Astrocyte of the spinal cord (primary cell): ENCODE measurements around the gene PKDREJ.

Experiments
- DNase-seq: peaks from one replicate; pipeline ENCODE4 v3.0.0; 2011; ENCODE audit warnings: low read depth, low spot score
- H3K4me3 ChIP-seq: 2 replicates; pipeline ENCODE4 v1.5.1; 2011; ENCODE audit warnings: low read depth, mild to moderate bottlenecking, low read length, moderate library complexity
- in situ Hi-C: cut with HindIII; loops from 2 replicates; pipeline ENCODE4 v1.10.0; 2017; ENCODE audit warnings: low sequenced_read_pairs
- TF ChIP-seq, protein P1 (sequence below): IDR thresholded peaks from 2 replicates; pipeline ENCODE4 v1.5.1; 2012; ENCODE audit warnings: low read depth, mild to moderate bottlenecking, low read length, inconsistent platforms

PKDREJ gene

DNA sequence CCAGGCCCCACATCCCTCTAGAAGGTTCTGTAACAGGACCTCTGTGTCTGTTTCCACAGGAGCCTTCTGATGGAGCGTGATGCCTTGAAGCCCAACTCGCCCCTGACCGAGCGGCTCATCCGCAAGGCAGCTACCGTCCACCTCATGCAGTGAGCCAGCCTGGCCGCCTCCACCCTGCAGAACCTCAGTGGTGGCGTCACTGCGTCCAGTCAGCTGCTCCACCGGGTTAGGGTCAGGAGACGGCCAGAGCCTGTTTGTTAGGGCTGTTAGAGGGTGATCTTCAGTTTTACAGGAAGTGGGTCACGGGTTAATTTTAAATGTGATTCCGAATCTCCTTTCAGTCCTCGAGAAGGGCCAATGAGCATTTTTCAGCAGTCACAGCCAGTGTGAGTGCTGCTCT, 29.6 kb upstream of the PKDREJ start:
- in situ Hi-C loops: no loop called here
- no peak for DNase-seq
- TF ChIP-seq, protein P1, sequence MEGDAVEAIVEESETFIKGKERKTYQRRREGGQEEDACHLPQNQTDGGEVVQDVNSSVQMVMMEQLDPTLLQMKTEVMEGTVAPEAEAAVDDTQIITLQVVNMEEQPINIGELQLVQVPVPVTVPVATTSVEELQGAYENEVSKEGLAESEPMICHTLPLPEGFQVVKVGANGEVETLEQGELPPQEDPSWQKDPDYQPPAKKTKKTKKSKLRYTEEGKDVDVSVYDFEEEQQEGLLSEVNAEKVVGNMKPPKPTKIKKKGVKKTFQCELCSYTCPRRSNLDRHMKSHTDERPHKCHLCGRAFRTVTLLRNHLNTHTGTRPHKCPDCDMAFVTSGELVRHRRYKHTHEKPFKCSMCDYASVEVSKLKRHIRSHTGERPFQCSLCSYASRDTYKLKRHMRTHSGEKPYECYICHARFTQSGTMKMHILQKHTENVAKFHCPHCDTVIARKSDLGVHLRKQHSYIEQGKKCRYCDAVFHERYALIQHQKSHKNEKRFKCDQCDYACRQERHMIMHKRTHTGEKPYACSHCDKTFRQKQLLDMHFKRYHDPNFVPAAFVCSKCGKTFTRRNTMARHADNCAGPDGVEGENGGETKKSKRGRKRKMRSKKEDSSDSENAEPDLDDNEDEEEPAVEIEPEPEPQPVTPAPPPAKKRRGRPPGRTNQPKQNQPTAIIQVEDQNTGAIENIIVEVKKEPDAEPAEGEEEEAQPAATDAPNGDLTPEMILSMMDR: no peak
- no peak overlapping the region for H3K4me3 ChIP-seq

DNA sequence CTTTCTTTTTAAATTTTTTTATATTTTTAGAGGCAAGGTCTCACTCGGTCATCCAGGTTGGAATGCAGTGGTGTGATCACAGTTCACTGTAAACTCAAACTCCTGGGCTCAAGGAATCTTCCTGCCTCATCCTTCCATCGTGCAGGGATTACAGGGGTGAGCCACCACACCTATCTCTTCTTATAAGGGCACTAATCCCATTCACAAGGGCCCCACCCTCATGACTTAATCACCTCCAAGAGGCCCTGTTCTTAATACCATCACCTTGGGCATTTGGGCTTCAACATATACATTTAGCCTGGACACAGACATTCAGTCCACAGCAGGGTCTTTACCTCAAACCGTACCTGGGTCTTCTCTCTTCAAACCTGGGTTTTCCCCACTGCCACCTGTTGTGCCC, 29.0 kb upstream of the PKDREJ start:
- H3K4me3 ChIP-seq: no peak overlapping the region
- TF ChIP-seq, protein P1: no peak
- DNase-seq: no peak
- in situ Hi-C loops: no loop called here

DNA sequence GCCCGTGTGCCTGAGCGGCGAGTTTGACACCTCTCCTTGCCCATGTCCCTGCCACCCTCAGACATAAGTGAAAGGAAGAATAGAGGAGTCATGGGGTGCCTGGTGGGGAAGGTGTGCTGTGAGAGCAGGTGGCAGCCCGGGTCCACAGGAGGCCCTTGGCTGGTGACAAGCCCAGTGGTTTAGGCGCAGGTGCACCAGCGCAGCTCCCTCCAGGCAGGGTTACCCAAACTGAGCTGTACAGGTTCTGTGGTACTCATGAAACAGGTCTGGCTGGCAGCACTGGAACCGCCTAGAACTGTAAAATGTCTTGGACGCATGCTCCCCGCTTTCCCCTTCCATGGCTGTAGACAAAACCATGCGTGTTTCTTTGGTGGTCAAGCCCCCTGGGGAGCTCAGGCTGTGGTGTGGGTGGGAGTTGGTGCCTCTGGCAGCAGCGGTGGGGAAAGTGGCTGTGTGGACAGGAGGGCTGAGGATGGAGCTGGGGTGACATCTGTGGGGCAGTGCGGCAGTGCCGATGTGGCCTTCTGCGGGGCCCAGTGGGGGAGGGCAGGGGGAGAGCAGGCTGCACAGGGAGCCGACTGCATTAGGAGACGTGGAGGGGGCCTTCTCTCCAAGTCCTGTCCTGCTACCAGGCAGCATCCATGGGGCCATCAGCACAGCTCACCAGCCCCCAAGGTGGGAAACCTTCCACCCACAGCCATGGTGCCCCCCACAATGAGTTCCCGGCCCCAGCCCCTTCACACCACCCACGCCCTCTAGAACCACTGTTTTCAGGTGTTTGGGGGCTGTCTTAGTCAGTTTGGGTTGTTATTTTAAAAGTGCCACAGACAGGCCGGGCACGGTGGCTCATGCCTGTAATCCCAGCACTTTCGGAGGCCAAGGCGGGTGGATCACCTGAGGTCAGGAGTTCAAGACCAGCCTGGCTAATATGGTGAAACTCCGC, 28.0 kb upstream of the PKDREJ start:
- in situ Hi-C loops: no loop called here
- H3K4me3 ChIP-seq: no peak overlapping the region
- DNase-seq: no peak
- TF ChIP-seq, protein P1: no peak

DNA sequence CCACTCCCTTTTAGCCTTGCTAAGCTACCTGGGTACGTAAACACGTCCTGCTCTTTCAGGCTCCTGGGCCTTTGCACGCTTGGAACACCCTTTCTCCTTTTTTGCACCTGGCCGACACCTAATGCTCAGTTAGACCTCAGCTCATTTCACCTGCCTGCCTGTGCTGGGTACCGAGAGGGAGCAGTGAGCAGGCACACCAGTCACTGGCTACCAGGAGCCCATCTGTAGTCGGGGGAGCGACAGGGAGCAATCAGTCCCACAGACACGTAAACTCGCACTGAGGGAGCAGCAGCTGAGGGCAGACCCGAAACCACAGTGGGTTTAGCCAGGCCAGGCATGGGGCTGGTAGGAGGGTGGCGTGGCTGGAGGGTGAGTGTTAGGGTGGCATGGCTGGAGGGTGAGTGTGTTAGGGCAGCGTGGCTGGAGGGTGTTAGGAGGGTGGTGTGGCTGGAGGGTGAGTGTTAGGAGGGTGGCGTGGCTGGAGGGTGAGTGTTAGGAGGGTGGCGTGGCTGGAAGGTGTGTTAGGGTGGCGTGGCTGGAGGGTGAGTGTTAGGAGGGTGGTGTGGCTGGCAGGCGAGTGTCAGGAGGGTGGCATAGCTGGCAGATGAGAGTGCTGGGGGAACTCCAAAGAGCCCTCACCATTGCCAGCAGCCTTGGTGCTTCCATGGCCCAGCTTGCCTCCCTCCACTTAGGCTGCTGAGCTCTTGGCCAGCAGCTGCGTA, 27.1 kb upstream of the PKDREJ start:
- H3K4me3 ChIP-seq: no peak overlapping the region
- no peak for DNase-seq
- TF ChIP-seq, protein P1: no peak
- in situ Hi-C loops: no loop called here

DNA sequence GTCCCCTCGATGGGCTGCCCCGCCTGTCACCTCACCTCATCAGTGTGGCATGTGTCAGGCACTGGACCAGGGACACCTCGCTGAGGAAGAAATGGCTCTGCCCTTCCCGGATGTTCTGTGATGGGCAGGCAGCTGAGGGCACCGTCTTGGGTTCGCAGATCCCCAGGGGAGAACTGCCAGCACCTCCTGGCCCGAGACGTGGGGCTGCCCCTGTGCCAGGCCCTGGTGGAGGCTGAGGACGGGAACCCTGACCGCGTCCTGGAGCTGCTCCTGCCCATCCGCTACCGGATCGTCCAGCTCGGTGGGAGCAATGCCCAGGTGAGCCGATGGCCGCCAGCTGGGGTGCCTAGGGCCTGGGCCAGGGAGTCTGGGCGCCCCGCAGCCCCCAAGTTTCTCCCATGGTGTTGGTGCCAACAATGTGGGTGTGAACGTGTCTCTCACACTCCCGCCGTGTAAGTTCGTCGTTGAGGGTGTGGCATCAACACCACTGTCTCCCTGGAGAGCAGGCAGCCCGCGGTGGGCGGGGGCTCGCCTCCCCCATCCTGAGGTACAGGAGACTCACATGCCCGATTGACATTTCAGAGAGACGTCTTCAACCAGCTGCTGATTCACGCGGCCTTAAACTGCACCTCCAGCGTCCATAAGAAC, 26.2 kb upstream of the PKDREJ start:
- DNase-seq: no peak
- TF ChIP-seq, protein P1: no peak
- in situ Hi-C loops: no loop called here
- H3K4me3 ChIP-seq: no peak overlapping the region

- in situ Hi-C loops: no loop called here
- H3K4me3 ChIP-seq: no peak overlapping the region
- DNase-seq: no peak
- TF ChIP-seq, protein P1: no peak
Measured at GRCh38 chr22:46288846-46289243, 25.7 kb upstream of the PKDREJ start.
